MM.1S (cell line): Measurements from ENCODE around the gene CYB5R4.

Experiments used
- EZH2 ChIP-seq: fragments of 300-600 bp; sonication (generic); optimal IDR thresholded peaks from 2 replicates; pipeline ENCODE3; 2017; ENCODE audit warnings: low read depth, mild to moderate bottlenecking, antibody characterized with exemption, low read length, mixed read lengths
- EZH2phosphoT487 ChIP-seq: fragments of 300-600 bp; sonication (generic); IDR thresholded peaks from 2 replicates; pipeline ENCODE4 v1.6.1; 2018; ENCODE audit warnings: antibody characterized with exemption, low read length
- TF ChIP-seq, protein P1 (sequence below): fragments of 300-600 bp; sonication (generic); IDR thresholded peaks from 2 replicates; pipeline ENCODE4 v1.5.1; 2016; ENCODE audit warnings: antibody characterized with exemption, low read length, mixed read lengths

DNA sequence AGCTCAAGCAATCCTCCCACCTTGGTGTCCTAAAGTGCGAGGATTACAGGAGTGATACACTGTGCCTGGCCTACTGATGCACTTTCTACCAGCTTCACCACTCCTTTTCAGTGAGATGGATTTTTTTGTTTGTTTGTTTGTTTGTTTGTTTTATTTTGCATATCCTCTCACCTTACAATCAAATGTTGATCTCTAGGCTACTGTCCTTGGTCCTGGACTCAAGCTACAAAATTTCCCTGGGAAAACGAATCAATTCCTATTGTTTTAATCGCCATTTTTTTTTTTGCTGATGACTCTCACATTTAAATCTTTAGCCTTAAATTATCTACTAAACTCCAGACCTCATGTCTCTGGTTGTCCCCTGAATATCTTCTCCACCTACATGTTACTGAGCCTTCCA lies 9.9 kb upstream of the CYB5R4 start:
- TF ChIP-seq, protein P1, sequence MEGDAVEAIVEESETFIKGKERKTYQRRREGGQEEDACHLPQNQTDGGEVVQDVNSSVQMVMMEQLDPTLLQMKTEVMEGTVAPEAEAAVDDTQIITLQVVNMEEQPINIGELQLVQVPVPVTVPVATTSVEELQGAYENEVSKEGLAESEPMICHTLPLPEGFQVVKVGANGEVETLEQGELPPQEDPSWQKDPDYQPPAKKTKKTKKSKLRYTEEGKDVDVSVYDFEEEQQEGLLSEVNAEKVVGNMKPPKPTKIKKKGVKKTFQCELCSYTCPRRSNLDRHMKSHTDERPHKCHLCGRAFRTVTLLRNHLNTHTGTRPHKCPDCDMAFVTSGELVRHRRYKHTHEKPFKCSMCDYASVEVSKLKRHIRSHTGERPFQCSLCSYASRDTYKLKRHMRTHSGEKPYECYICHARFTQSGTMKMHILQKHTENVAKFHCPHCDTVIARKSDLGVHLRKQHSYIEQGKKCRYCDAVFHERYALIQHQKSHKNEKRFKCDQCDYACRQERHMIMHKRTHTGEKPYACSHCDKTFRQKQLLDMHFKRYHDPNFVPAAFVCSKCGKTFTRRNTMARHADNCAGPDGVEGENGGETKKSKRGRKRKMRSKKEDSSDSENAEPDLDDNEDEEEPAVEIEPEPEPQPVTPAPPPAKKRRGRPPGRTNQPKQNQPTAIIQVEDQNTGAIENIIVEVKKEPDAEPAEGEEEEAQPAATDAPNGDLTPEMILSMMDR: no peak
- TF ChIP-seq EZH2 (no peak), EZH2phosphoT487 (no peak)
